GM10248 (cell line): ENCODE results near the gene SPAG16.
"Not testable (repeated sequence)": the region's sequence is repeated elsewhere in the genome, so short reads cannot be mapped to it uniquely, and the experiment has no call there.

Experiments
- CTCF ChIA-PET: fragments of 300-600 bp; sonication (Branson Sonifier 250); formaldehyde crosslinking; extraction: SDS; loops from one replicate; lab custom pipeline; 2021; ENCODE audit warnings: antibody characterized with exemption; lab: Yijun Ruan, JAX
- POLR2A ChIA-PET: fragments of 350-650 bp; sonication (Branson Sonifier 250); formaldehyde crosslinking; extraction: SDS; loops from one replicate; lab custom pipeline; 2020; ENCODE audit warnings: antibody characterized with exemption; lab: Yijun Ruan, JAX
- DNase-seq: peaks from one replicate; pipeline ENCODE4 v3.0.0; 2012; ENCODE audit errors: extremely low spot score
- TF ChIP-seq, protein P1 (sequence below): IDR thresholded peaks from 2 replicates; pipeline ENCODE4 v1.5.1; 2012; ENCODE audit warnings: mild to moderate bottlenecking, low read depth; ENCODE audit errors: extremely low read depth, missing control alignments, control extremely low read depth

The SPAG16 gene

DNA sequence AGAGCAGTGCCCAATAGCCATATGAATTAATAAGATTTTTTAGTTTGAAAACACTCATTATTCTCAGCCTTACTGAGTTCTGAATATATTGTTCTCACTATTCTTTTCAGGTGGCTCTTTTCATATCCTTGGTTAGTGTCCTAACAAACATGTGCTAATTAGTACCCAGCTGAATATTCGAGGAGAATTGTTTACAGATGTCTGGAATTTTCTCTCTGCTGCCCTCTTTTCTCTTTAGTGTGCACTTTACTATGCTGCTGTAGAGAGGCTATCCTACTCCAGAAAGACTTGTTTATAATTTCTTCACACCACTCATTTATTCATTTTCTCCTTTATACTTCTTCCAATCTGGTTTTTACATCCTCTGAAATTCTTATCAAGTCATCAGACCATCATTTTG lies 405.3 kb downstream of the SPAG16 start:
- CTCF ChIA-PET = no interaction called here
- TF ChIP-seq, protein P1, sequence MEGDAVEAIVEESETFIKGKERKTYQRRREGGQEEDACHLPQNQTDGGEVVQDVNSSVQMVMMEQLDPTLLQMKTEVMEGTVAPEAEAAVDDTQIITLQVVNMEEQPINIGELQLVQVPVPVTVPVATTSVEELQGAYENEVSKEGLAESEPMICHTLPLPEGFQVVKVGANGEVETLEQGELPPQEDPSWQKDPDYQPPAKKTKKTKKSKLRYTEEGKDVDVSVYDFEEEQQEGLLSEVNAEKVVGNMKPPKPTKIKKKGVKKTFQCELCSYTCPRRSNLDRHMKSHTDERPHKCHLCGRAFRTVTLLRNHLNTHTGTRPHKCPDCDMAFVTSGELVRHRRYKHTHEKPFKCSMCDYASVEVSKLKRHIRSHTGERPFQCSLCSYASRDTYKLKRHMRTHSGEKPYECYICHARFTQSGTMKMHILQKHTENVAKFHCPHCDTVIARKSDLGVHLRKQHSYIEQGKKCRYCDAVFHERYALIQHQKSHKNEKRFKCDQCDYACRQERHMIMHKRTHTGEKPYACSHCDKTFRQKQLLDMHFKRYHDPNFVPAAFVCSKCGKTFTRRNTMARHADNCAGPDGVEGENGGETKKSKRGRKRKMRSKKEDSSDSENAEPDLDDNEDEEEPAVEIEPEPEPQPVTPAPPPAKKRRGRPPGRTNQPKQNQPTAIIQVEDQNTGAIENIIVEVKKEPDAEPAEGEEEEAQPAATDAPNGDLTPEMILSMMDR = no peak

DNA sequence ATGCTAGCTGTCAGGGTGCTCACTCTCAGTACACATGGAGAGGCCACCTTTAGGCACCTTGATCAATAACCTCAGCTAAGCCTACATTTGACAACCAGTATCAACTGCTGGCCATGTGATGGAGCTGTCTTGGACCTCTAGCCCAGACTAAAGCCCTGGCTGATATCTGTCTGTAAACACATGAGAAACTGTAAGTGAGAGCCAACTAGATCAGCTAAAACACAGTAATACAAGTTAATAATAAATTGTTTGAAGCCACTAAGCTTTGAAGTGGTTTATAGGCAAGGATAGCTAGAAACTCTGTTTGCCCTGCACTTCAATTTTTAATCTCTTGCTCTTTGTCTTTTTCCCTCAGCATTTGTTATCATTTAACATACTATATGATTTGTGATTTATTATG lies 407.1 kb downstream of the SPAG16 start:
- CTCF ChIA-PET = interaction anchor here (1.3 to 3.3 kb wide), 3 partner anchors 12 to 110 kb away, joined by 3 to 11 read pairs (median 3); no protein-coding TSS in a partner anchor
- no peak for DNase-seq
- POLR2A ChIA-PET = no interaction called here
- TF ChIP-seq, protein P1 = no peak

More for the DNA sequence above, 405.3 kb downstream of the SPAG16 start:
- POLR2A ChIA-PET = no interaction called here
- DNase-seq = no peak

DNA sequence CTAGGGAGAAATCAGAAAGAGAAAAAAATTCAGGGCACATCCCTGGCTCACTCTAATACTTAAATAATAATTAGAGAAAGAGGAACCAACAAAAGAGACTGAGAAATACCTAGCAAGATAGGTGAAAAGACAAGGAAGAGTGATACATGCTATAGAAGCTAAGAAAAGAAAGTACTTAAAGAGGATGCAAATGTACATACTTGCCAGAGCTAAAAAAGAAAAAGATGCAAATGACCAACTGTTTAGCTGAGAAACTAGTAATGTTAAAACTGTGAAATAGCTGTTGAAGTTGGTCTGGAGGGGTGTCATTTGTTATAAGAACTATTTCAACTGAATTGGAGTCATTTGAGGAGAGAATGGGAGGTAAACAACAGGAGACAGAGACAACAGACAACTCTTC lies 412.2 kb downstream of the SPAG16 start:
- TF ChIP-seq, protein P1 = no peak
- DNase-seq = no peak
- POLR2A ChIA-PET = no interaction called here
- CTCF ChIA-PET = interaction anchor here (1.0 kb wide), 1 partner anchor 10 kb away, joined by 5 read pairs; no protein-coding TSS in a partner anchor

DNA sequence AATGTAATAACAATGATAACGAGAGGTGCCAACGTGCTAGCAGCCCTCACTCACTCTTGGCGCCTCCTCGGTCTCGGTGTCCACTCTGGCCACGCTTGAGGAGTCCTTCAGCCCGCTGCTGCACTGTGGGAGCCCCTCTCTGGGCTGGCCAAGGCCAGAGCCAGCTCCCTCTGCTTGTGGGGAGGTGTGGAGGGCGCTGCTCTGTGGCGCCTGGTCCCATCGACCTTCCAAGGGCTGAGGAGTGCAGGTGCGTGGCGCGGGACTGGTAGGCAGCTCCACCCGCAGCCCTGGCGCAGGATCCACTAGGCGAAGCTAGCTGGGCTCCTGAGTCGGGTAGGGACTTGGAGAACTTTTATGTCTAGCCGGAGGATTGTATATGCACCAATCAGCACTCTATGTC lies 417.1 kb downstream of the SPAG16 start:
- DNase-seq, CTCF ChIA-PET, POLR2A ChIA-PET: not testable (repeated sequence)

DNA sequence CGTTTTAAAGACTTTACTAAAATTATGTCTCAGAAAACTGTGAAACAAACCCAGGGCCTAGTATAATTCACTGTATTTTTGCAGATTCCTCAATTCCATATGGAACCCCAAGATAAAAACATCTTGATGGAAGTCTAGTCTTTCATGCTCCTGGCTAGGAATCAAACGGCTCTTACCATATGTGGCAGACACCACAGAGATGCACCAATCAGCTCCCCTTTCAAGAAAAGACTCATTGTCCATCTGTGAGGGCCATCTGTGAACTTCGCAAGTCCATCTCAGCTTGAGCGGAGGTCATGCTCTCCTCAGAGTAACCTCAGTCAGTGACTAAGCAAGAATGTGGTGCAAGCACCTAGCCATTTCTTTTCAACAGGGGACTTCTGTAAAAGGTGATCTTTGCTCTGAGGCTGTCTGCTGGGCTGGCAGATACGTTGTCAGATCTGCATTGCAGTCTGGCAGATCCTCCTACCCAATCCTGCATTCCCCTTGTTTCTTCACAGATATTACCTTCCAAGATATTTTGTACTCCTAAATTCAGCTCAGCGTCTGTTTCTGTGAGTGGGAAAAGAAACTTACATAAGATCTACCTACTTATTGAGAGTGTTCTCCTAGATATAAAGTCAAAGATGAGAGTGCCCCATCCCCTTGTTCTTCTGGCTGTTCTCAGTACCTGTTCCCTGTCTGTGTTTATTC lies 419.3 kb downstream of the SPAG16 start:
- POLR2A ChIA-PET = no interaction called here
- DNase-seq = no peak
- CTCF ChIA-PET = interaction anchor here (1.5 to 2.8 kb wide), 3 partner anchors 9 to 11 kb away, joined by 5 to 11 read pairs (median 6); no protein-coding TSS in a partner anchor
- TF ChIP-seq, protein P1 = no peak

DNA sequence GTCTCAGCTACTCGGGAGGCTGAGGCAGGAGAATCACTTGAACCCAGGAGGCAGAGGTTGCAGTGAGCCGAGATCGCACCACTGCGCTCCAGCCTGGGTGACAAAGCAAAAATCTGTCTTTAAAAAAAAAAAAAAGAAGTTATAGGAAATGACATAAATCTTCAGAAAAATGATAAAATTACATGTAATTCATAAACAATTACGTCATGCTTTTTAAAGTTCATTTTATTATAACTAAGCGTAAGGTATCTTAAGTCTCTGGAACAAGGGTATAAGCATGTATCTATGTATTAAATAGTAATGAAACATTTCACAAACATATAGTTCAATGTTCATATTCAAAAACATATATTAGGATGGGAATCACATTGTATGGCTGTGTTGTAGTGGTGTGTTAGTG lies 425.9 kb downstream of the SPAG16 start:
- ChIA-PET POLR2A (no interaction called here), CTCF (no interaction called here)
- TF ChIP-seq, protein P1 = no peak
- no peak for DNase-seq

DNA sequence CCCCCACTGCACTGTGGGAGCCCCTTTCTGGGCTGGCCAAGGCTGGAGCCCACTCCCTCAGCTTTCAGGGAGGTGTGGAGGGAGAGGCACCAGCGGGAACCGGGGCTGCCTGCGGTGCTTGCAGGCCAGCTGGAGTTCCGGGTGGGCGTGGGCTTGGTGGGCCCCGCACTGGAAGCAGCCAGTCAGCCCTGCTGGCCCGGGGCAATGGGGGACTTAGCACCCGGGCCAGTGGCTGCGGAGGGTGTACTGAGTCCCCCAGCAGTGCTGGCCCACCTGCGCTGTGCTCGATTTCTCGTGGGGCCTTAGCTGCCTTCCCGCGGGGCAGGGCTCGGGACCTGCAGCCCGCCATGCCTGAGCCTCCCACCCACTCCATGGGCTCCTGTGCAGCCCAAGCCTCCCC lies 434.1 kb downstream of the SPAG16 start:
- DNase-seq, POLR2A ChIA-PET, CTCF ChIA-PET: not testable (repeated sequence)

DNA sequence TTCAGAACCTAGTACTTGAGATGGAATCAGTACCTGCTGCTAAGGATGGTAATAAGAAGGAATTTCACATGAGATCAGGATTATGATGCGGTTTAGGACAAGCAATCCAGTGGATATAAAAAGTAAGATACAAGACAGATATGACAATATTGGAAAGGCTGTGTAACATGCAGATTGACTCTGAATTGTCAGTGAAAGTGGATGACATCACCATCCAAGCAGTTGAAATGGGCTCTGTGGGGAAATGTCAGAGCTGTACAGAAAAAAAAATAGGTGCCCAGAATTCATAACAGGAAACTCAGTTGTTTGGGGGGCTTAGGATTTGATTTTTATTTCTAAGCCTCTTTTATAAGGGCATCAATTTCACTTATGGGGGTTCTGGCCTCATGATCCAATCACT lies 438.3 kb downstream of the SPAG16 start:
- TF ChIP-seq, protein P1 = no peak
- CTCF ChIA-PET = interaction anchor here (0.9 kb wide), 1 partner anchor 9 kb away, joined by 3 read pairs; no protein-coding TSS in a partner anchor
- POLR2A ChIA-PET = no interaction called here
- no peak for DNase-seq
